Fibroblast of lung (primary cell): ENCODE measurements around the gene PECR. TPM values are rescaled to one million over a fixed set of nuclear protein-coding genes. Genes with fewer than 3 reads are reported as not detected.

Experiments used
- DNase-seq, 2 donors: peaks; one replicate each; pipeline versions ENCODE4 v3.0.0 to v3.0.0-alpha.2; 2010; ENCODE audit warnings: low read depth in 2 of 2
- H2AFZ ChIP-seq: 2 replicates; pipeline ENCODE4 v1.5.1; 2012; ENCODE audit warnings: low read length, control low read depth, inconsistent platforms
- H3K27ac ChIP-seq: 2 replicates; pipeline ENCODE4 v1.5.1; 2011; ENCODE audit warnings: low read length, control low read depth; ENCODE audit not compliant: insufficient read depth
- H3K27me3 ChIP-seq: 2 replicates; pipeline ENCODE4 v1.5.1; 2011; ENCODE audit warnings: mild to moderate bottlenecking, low read length; ENCODE audit not compliant: control insufficient read depth, insufficient read depth
- H3K36me3 ChIP-seq: 2 replicates; pipeline ENCODE4 v1.5.1; 2011; ENCODE audit warnings: low read length; ENCODE audit not compliant: control insufficient read depth, insufficient read depth
- H3K4me1 ChIP-seq: 2 replicates; pipeline ENCODE4 v1.5.1; 2011; ENCODE audit warnings: low read length; ENCODE audit not compliant: control insufficient read depth, insufficient read depth; ENCODE audit errors: extremely low read depth
- H3K4me2 ChIP-seq: 2 replicates; pipeline ENCODE4 v1.5.1; 2011; ENCODE audit warnings: low read length, control low read depth; ENCODE audit not compliant: insufficient read depth; ENCODE audit errors: extremely low read depth
- H3K4me3 ChIP-seq, 4 experiments: fragments of 200-600 bp in 1 of 4; sonication (generic) in 1 of 4; replicated peaks in 1 of 4; 2 replicates each; pipeline ENCODE4 v1.5.1; 2011 to 2016; ENCODE audit warnings: low read length in 4 of 4, low read depth in 3 of 4, mild to moderate bottlenecking in 3 of 4, control low read depth in 2 of 4, inconsistent platforms in 1 of 4, mixed read lengths in 1 of 4; ENCODE audit not compliant: insufficient read depth in 1 of 4; ENCODE audit errors: control extremely low read depth in 1 of 4
- H3K79me2 ChIP-seq: 2 replicates; pipeline ENCODE4 v1.5.1; 2012; ENCODE audit warnings: mild to moderate bottlenecking, low read length, inconsistent platforms; ENCODE audit not compliant: control insufficient read depth, insufficient read depth
- H3K9ac ChIP-seq: 2 replicates; pipeline ENCODE4 v1.5.1; 2011; ENCODE audit warnings: mild to moderate bottlenecking, low read length, control low read depth; ENCODE audit not compliant: insufficient read depth
- H3K9me3 ChIP-seq: 2 replicates; pipeline ENCODE4 v1.5.1; 2012; ENCODE audit warnings: low read depth, low read length; ENCODE audit not compliant: control insufficient read depth, insufficient read depth
- H4K20me1 ChIP-seq: 2 replicates; pipeline ENCODE4 v1.5.1; 2011; ENCODE audit warnings: low read length; ENCODE audit not compliant: control insufficient read depth, insufficient read depth; ENCODE audit errors: extremely low read depth
- EZH2 ChIP-seq: IDR thresholded peaks from 2 replicates; pipeline ENCODE4 v1.5.1; 2012; ENCODE audit warnings: low read length, control low read depth, mild to moderate bottlenecking; ENCODE audit errors: missing control alignments
- polyA plus RNA-seq, 2 donors: library from polyadenylated mRNA; depleted of rRNA in 1 of 2; stranded (reverse) in 1 of 2; unstranded in 1 of 2; fragments of >200 nt; gene quantifications; 2 replicates each; pipeline ENCODE4 v1.2.1, GENCODE V29; 2011 to 2012; ENCODE audit warnings: missing spikeins in 1 of 2
- total RNA-seq: library from RNA; depleted of rRNA; stranded (reverse); fragments of >200 nt; gene quantifications from 2 replicates; pipeline ENCODE4 v1.2.1, GENCODE V29; 2014
- TF ChIP-seq, protein P1 (sequence below), 2 donors: IDR thresholded peaks in 1 of 2; conservative IDR thresholded peaks in 1 of 2; 1 replicate in 1 of 2; 2 replicates in 1 of 2; pipeline ENCODE4 v1.5.1; 2011 to 2012; ENCODE audit warnings: low read length in 2 of 2, control low read depth in 1 of 2, inconsistent platforms in 1 of 2, low read depth in 1 of 2, mild to moderate bottlenecking in 1 of 2

PECR gene
- total and polyA plus RNA-seq, 2 donors (not counting 1 experiment from before 2014, with no cell fraction given) = 11.7 to 19.3 TPM

DNA sequence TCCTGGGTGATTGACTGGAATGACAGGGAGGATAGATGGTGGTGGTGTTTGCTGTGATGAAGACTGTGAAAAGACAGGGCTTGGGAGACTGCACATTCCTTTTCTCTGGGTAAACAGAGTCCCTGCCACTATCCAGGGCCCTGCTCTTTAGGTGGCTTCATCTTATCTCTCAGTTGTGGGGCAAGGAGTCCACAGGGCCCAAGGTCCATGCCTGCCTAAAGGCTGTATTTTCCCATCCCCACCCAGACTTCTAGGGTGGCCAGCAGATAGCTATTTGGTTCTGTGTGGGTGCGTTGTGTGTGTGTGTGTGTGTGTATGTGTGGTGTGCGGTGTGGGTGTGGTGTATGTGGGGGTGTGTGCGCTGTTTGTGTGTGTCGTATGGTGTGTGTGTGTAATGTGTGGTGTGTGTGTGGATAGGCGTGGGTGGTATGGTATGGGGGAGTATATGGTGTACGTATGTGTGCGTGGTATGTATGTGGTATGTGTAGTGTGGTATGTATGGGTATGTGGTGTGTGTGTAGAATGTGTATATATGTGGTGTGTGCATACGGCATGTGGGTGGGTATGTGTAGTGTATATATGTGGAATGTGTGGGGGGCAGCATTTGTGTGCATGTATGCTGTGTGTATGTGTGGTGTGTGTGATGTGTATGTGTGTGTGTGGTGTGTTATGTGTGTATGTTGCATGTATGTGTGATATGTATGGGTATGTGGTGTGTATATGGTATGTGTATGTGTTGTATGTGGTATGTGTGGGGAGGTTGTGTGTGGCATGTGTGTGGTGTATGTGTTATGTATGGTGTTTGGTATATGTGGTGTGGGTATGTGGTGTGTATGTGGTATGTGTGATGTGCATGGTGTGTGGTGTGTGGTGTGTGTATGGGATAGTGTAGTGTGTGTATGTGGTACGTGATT is 17.1 kb upstream of the PECR start:
- no peak overlapping the region for H3K4me3 ChIP-seq
- no peaks in the 10 kb centered on the region for H3K4me1 ChIP-seq
- no peaks in the 10 kb centered on the region for H3K36me3 ChIP-seq
- no peaks in the 10 kb centered on the region for H4K20me1 ChIP-seq
- H3K4me2 ChIP-seq = no peak overlapping the region
- no peak overlapping the region for H3K9ac ChIP-seq
- no peak for TF ChIP-seq EZH2
- TF ChIP-seq, protein P1, sequence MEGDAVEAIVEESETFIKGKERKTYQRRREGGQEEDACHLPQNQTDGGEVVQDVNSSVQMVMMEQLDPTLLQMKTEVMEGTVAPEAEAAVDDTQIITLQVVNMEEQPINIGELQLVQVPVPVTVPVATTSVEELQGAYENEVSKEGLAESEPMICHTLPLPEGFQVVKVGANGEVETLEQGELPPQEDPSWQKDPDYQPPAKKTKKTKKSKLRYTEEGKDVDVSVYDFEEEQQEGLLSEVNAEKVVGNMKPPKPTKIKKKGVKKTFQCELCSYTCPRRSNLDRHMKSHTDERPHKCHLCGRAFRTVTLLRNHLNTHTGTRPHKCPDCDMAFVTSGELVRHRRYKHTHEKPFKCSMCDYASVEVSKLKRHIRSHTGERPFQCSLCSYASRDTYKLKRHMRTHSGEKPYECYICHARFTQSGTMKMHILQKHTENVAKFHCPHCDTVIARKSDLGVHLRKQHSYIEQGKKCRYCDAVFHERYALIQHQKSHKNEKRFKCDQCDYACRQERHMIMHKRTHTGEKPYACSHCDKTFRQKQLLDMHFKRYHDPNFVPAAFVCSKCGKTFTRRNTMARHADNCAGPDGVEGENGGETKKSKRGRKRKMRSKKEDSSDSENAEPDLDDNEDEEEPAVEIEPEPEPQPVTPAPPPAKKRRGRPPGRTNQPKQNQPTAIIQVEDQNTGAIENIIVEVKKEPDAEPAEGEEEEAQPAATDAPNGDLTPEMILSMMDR (conservative IDR thresholded peaks at IDR 0.05 in 1 of 2, IDR thresholded peaks at IDR 0.05 in 1 of 2; ENCODE audit: low read depth in 1 of 2, low read length in 2 of 2) = no peak
- no peak for DNase-seq
- no peak overlapping the region for H2AFZ ChIP-seq
- no peak overlapping the region for H3K27ac ChIP-seq
- no peaks in the 10 kb centered on the region for H3K27me3 ChIP-seq
- H3K79me2 ChIP-seq = no peaks in the 10 kb centered on the region
- no peaks in the 10 kb centered on the region for H3K9me3 ChIP-seq

DNA sequence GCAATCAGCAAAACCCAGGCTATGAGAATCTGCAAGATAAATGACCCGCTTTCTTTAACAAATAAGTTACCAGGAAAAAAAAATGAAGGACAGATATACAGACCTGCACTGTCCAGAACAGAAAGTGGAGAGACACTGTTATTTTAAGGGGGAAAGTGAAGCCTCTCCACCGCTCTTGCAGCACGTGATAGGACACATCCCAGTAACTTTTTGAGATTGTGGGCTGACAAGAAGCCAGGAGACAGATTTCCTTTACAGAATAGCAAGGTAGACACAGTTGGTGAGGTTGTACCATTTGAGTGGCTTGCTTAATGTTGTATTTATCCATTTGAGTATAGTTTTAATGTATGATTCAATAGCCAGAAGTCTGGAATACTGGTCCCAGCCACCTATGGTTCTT is 13.1 kb upstream of the PECR start:
- Histone ChIP-seq H3K36me3 (no peaks in the 10 kb centered on the region), H3K4me3 (no peak overlapping the region), H3K79me2 (no peaks in the 10 kb centered on the region), H4K20me1 (no peaks in the 10 kb centered on the region), H2AFZ (no peak overlapping the region), H3K4me1 (no peaks in the 10 kb centered on the region), H3K9ac (no peak overlapping the region), H3K27me3 (no peaks in the 10 kb centered on the region), H3K9me3 (no peaks in the 10 kb centered on the region), H3K4me2 (no peak overlapping the region), H3K27ac (no peak overlapping the region)
- DNase-seq = no peak
- TF ChIP-seq, protein P1 (conservative IDR thresholded peaks at IDR 0.05 in 1 of 2, IDR thresholded peaks at IDR 0.05 in 1 of 2; ENCODE audit: low read depth in 1 of 2, low read length in 2 of 2) = no peak
- no peak for TF ChIP-seq EZH2

DNA sequence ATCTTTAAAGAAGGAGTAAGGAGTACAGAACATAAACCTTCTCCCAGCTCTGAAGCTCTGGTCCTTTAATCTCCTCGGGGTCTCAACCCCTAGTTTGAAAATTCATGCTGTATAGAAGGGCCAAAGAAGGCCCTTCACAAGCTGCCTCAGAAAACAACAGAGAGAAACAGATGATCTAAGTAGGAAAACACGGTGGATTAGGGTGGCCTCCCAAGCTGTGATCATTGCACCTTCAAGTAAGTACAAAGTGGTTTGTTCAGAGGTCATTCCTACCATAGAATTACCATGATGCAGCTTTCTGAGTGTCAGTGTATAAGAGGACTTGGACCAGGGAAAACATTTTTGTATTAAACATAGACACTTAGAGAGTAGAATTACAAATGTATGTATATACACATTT is 11.0 kb upstream of the PECR start:
- Histone ChIP-seq H3K36me3 (no peaks in the 10 kb centered on the region), H3K27me3 (no peaks in the 10 kb centered on the region), H3K79me2 (no peaks in the 10 kb centered on the region), H4K20me1 (no peaks in the 10 kb centered on the region), H2AFZ (no peak overlapping the region), H3K4me3 (no peak overlapping the region), H3K9ac (no peak overlapping the region), H3K27ac (no peak overlapping the region), H3K4me2 (no peak overlapping the region), H3K4me1 (no peaks in the 10 kb centered on the region), H3K9me3 (no peaks in the 10 kb centered on the region)
- TF ChIP-seq, protein P1 (conservative IDR thresholded peaks at IDR 0.05 in 1 of 2, IDR thresholded peaks at IDR 0.05 in 1 of 2; ENCODE audit: low read depth in 1 of 2, low read length in 2 of 2) = no peak
- no peak for TF ChIP-seq EZH2
- no peak for DNase-seq
